H1 (cell line): Measurements from ENCODE around the gene CD244. TPM values are rescaled to one million over a fixed set of nuclear protein-coding genes. Genes with fewer than 3 reads are reported as not detected.

Experiments used
- CTCF ChIA-PET: fragments of 300-600 bp; sonication (Branson Sonifier 250); formaldehyde crosslinking; loops from one replicate; lab custom pipeline; 2021; ENCODE audit not compliant: partially characterized antibody; lab: Charles Lee
- POLR2A ChIA-PET: fragments of 300-600 bp; sonication (Branson Sonifier 250); formaldehyde crosslinking; loops from one replicate; lab custom pipeline; 2021; ENCODE audit warnings: inconsistent platforms; ENCODE audit not compliant: partially characterized antibody; lab: Charles Lee
- DNase-seq, 2 experiments: peaks; one replicate each; pipeline versions ENCODE4 v3.0.0 to v3.0.0-alpha.2; 2010 to 2022; ENCODE audit warnings: low spot score in 2 of 2, low read depth in 1 of 2, mixed read lengths in 1 of 2
- FAIRE-seq: peaks from 2 replicates; lab custom pipeline; 2011; peaks lifted over from hg19 to GRCh38; lab: Jason Lieb, UNC
- H2AFZ ChIP-seq: 2 replicates; pipeline ENCODE4 v1.8.1; 2012; ENCODE audit warnings: low read length, inconsistent platforms
- H2AK5ac ChIP-seq: 2 replicates; pipeline ENCODE4 v1.6.1; 2013; ENCODE audit warnings: low read depth, low read length
- H2BK120ac ChIP-seq: replicated peaks from 2 replicates; pipeline ENCODE3; 2013; ENCODE audit warnings: low read depth, low read length, inconsistent platforms
- H2BK12ac ChIP-seq: 2 replicates; pipeline ENCODE4 v1.6.1; 2013; ENCODE audit warnings: low read depth, low read length
- H2BK15ac ChIP-seq: 2 replicates; pipeline ENCODE4 v1.6.1; 2013; ENCODE audit warnings: low read length
- H2BK20ac ChIP-seq: 2 replicates; pipeline ENCODE4 v1.6.1; 2013; ENCODE audit warnings: low read length
- H2BK5ac ChIP-seq: 2 replicates; pipeline ENCODE4 v1.6.1; 2013; ENCODE audit warnings: low read depth, low read length
- H3K14ac ChIP-seq: 2 replicates; pipeline ENCODE4 v1.6.1; 2013; ENCODE audit warnings: inconsistent platforms; ENCODE audit not compliant: insufficient read length
- H3K18ac ChIP-seq: 2 replicates; pipeline ENCODE4 v1.6.1; 2013; ENCODE audit warnings: low read length; ENCODE audit errors: extremely low read depth
- H3K23ac ChIP-seq: 2 replicates; pipeline ENCODE4 v1.6.1; 2013; ENCODE audit warnings: inconsistent platforms; ENCODE audit not compliant: insufficient read length
- H3K23me2 ChIP-seq: 2 replicates; pipeline ENCODE4 v1.6.1; 2013; ENCODE audit warnings: low read depth, low read length
- H3K27ac ChIP-seq: 2 replicates; pipeline ENCODE4 v1.6.1; 2011; ENCODE audit warnings: low read depth, low read length, inconsistent platforms
- H3K27me3 ChIP-seq, 4 experiments: replicated peaks in 1 of 4; 1 replicate in 1 of 4; 2 replicates in 3 of 4; pipeline versions ENCODE4 v1.6.1 to v1.8.1; 2011 to 2013; ENCODE audit warnings: low read length in 3 of 4, mild to moderate bottlenecking in 3 of 4, inconsistent platforms in 2 of 4, mixed read lengths in 2 of 4, moderate library complexity in 1 of 4; ENCODE audit not compliant: control insufficient read depth in 3 of 4, insufficient read depth in 3 of 4; ENCODE audit errors: extremely low read depth in 1 of 4
- H3K36me3 ChIP-seq, 4 experiments: 2 replicates each; pipeline versions ENCODE4 v1.6.1 to v1.8.1; 2011 to 2013; ENCODE audit warnings: mild to moderate bottlenecking in 4 of 4, low read length in 3 of 4, moderate library complexity in 2 of 4, control low read depth in 1 of 4, inconsistent platforms in 1 of 4; ENCODE audit not compliant: insufficient read depth in 4 of 4, control insufficient read depth in 2 of 4
- H3K4ac ChIP-seq: replicated peaks from 2 replicates; pipeline ENCODE3; 2013; ENCODE audit warnings: low read length, low read depth, mixed read lengths, inconsistent platforms; ENCODE audit not compliant: insufficient read length
- H3K4me1 ChIP-seq, 4 experiments: replicated peaks in 1 of 4; 1 replicate in 1 of 4; 2 replicates in 3 of 4; pipeline versions ENCODE4 v1.6.1 to v1.8.1; 2011 to 2013; ENCODE audit warnings: low read length in 3 of 4, inconsistent platforms in 2 of 4, mixed read lengths in 1 of 4; ENCODE audit not compliant: insufficient read depth in 4 of 4, control insufficient read depth in 3 of 4
- H3K4me2 ChIP-seq, 2 experiments: 2 replicates each; pipeline versions ENCODE4 v1.6.1 to v1.8.1; 2011 to 2013; ENCODE audit warnings: low read depth in 2 of 2, low read length in 2 of 2, control low read depth in 1 of 2, inconsistent platforms in 1 of 2, mild to moderate bottlenecking in 1 of 2; ENCODE audit not compliant: insufficient read depth in 1 of 2
- H3K4me3 ChIP-seq, 4 experiments: fragments of 200-600, 300-600 bp in 1 of 4; sonication (generic), shearing (Covaris generic), sonication (Bioruptor Twin) in 1 of 4; 2 replicates each; pipeline versions ENCODE4 v1.5.1 to v1.8.1; 2011 to 2016; ENCODE audit warnings: low read length in 4 of 4, low read depth in 3 of 4, control low read depth in 2 of 4, inconsistent platforms in 2 of 4, mild to moderate bottlenecking in 2 of 4, mixed read lengths in 1 of 4, moderate library complexity in 1 of 4; ENCODE audit not compliant: insufficient read depth in 2 of 4; ENCODE audit errors: extremely low read depth in 1 of 4
- H3K56ac ChIP-seq: replicated peaks from 2 replicates; pipeline ENCODE3; 2013; ENCODE audit warnings: low read depth, mild to moderate bottlenecking, mixed read lengths, low read length, inconsistent platforms; ENCODE audit not compliant: insufficient read length
- H3K79me1 ChIP-seq: 2 replicates; pipeline ENCODE4 v1.6.1; 2013; ENCODE audit warnings: low read depth, low read length, control low read depth
- H3K79me2 ChIP-seq, 2 experiments: 2 replicates each; pipeline versions ENCODE4 v1.6.1 to v1.8.1; 2012 to 2013; ENCODE audit warnings: low read length in 2 of 2, mild to moderate bottlenecking in 2 of 2, inconsistent platforms in 1 of 2; ENCODE audit not compliant: insufficient read depth in 2 of 2, control insufficient read depth in 1 of 2
- H3K9ac ChIP-seq, 4 experiments: replicated peaks in 1 of 4; 1 replicate in 1 of 4; 2 replicates in 3 of 4; pipeline versions ENCODE4 v1.6.1 to v1.8.1; 2011 to 2013; ENCODE audit warnings: low read depth in 3 of 4, low read length in 3 of 4, control low read depth in 2 of 4, mild to moderate bottlenecking in 2 of 4, moderate library complexity in 2 of 4, inconsistent platforms in 1 of 4; ENCODE audit errors: extremely low read depth in 1 of 4
- H3K9me3 ChIP-seq, 2 experiments: 2 replicates each; pipeline versions ENCODE4 v1.6.1 to v1.8.1; 2012 to 2013; ENCODE audit warnings: mild to moderate bottlenecking in 2 of 2, moderate library complexity in 2 of 2, control low read depth in 1 of 2, inconsistent platforms in 1 of 2, low read depth in 1 of 2, low read length in 1 of 2, mixed read lengths in 1 of 2; ENCODE audit not compliant: insufficient read depth in 2 of 2
- H4K20me1 ChIP-seq, 2 experiments: replicated peaks in 1 of 2; 2 replicates each; pipeline versions ENCODE3 to v1.8.1; 2011 to 2013; ENCODE audit warnings: inconsistent platforms in 2 of 2, low read length in 2 of 2, mild to moderate bottlenecking in 1 of 2; ENCODE audit not compliant: insufficient read depth in 2 of 2, control insufficient read depth in 1 of 2
- H4K5ac ChIP-seq: 2 replicates; pipeline ENCODE4 v1.6.1; 2013; ENCODE audit warnings: low read length, low read depth, mixed read lengths, inconsistent platforms; ENCODE audit not compliant: insufficient read length
- H4K8ac ChIP-seq: 2 replicates; pipeline ENCODE4 v1.8.0; 2013; ENCODE audit warnings: mild to moderate bottlenecking, moderate library complexity, low read length, inconsistent platforms; ENCODE audit not compliant: insufficient read depth; ENCODE audit errors: extremely low read depth
- H4K91ac ChIP-seq: replicated peaks from 2 replicates; pipeline ENCODE3; 2013; ENCODE audit warnings: low read length, mixed read lengths, inconsistent platforms; ENCODE audit not compliant: insufficient read length
- CREB1 ChIP-seq: IDR thresholded peaks from 2 replicates; pipeline ENCODE4 v1.6.1; 2012; ENCODE audit warnings: inconsistent platforms
- CTBP2 ChIP-seq: IDR thresholded peaks from 2 replicates; pipeline ENCODE4 v1.7.0; 2011; ENCODE audit warnings: borderline replicate concordance, mild to moderate bottlenecking, moderate library complexity, mixed read lengths, low read length; ENCODE audit not compliant: insufficient read depth, insufficient read length
- KDM1A ChIP-seq: fragments of 200-600, 300-600 bp; sonication (generic); IDR thresholded peaks from 2 replicates; pipeline ENCODE4 v1.7.1; 2016; ENCODE audit warnings: mild to moderate bottlenecking, low read length, borderline replicate concordance
- KDM4A ChIP-seq: IDR thresholded peaks from one replicate; pipeline ENCODE4 v1.7.1; 2012; ENCODE audit warnings: low read depth, mild to moderate bottlenecking, moderate library complexity, low read length, inconsistent platforms; ENCODE audit not compliant: severe bottlenecking
- NRF1 ChIP-seq: IDR thresholded peaks from 2 replicates; pipeline ENCODE4 v1.6.1; 2011; ENCODE audit warnings: mild to moderate bottlenecking, low read depth, low read length, improper control_type of control experiment
- RFX5 ChIP-seq: IDR thresholded peaks from 2 replicates; pipeline ENCODE4 v1.6.1; 2011; ENCODE audit warnings: low read depth, low read length, improper control_type of control experiment, borderline replicate concordance
- TAF7 ChIP-seq: optimal IDR thresholded peaks from 2 replicates; pipeline ENCODE3; 2011; ENCODE audit warnings: low read depth, mild to moderate bottlenecking, inconsistent platforms, low read length, moderate library complexity, borderline replicate concordance
- WGBS, 2 experiments: shearing (Covaris generic) in 1 of 2; methylation state at CpG; one replicate each; pipeline versions ENCODE4 v1.1.6 to v1.1.7; 2013 to 2015; ENCODE audit warnings: low lambda C conversion rate in 2 of 2, mixed read lengths in 2 of 2, inconsistent platforms in 1 of 2, low coverage in 1 of 2, missing lambda C conversion rate in 1 of 2; ENCODE audit not compliant: insufficient replicate concordance in 2 of 2, insufficient coverage in 1 of 2, insufficient read length in 1 of 2; ENCODE audit errors: extremely low coverage in 1 of 2, missing lambda C conversion rate in 1 of 2; 5-methylcytosine and 5-hydroxymethylcytosine counted together
- polyA plus RNA-seq, 7 experiments: library from polyadenylated mRNA; depleted of rRNA in 3 of 7; stranded (reverse) in 5 of 7; unstranded in 2 of 7; fragments of >200 nt in 5 of 7; fragments of 200-250 nt in 2 of 7; gene quantifications; 1 replicate in 5 of 7; 2 replicates in 1 of 7; 4 replicates in 1 of 7; pipeline versions ENCODE4 v1.2.1 to v1.2.3, GENCODE V29; 2011 to 2013; ENCODE audit warnings: missing spikeins in 2 of 7, mixed read lengths in 2 of 7
- total RNA-seq: library from RNA; stranded (reverse); fragmentation: NEBNext Ultra II Directional; extraction: Animal tissue kit (Norgen Biotek cat#: 25700); gene quantifications from 2 replicates; pipeline ENCODE4 v1.2.1, GENCODE V29; 2021

The CD244 gene
- total and polyA plus RNA-seq, 2 of the 8 experiments (the other 6 are each of a cell fraction or from before 2014, with no cell fraction given), result not detected

GRCh38 chr1:160800142-160800541 lies 62.5 kb downstream of the CD244 start:
- Histone ChIP-seq H3K36me3 (no peaks in the 10 kb centered on the region), H3K18ac (no peak overlapping the region), H2AFZ (no peak overlapping the region), H2AK5ac (no peak overlapping the region), H3K56ac (no peak overlapping the region), H4K91ac (no peak overlapping the region), H2BK20ac (no peak overlapping the region), H3K9ac (no peak overlapping the region), H2BK120ac (no peak overlapping the region), H3K14ac (no peak overlapping the region), H2BK5ac (no peak overlapping the region), H3K79me1 (no peaks in the 10 kb centered on the region), H3K4me2 (no peak overlapping the region), H3K79me2 (no peaks in the 10 kb centered on the region), H3K23ac (no peak overlapping the region), H3K27me3 (no peaks in the 10 kb centered on the region), H3K9me3 (no peaks in the 10 kb centered on the region), H2BK15ac (no peak overlapping the region)
- POLR2A ChIA-PET, result no interaction called here
- no peak for FAIRE-seq
- CTCF ChIA-PET, result interaction anchor here (0.7 to 1.2 kb wide), 5 partner anchors 24 to 125 kb away, joined by 3 read pairs; no protein-coding TSS in a partner anchor
- TF ChIP-seq CREB1 (no peak), KDM4A (no peak), TAF7 (no peak), RFX5 (no peak), CTBP2 (no peak), NRF1 (no peak), KDM1A (no peak)
- TF ChIP-seq, all 59 proteins: peak for 0
- Histone ChIP-seq H3K4me1 (no peaks in the 10 kb centered on the region), H3K4me3 (no peak overlapping the region), H3K27ac (no peak overlapping the region), H4K5ac (no peak overlapping the region), H4K20me1 (no peaks in the 10 kb centered on the region), H4K8ac (no peak overlapping the region), H3K23me2 (no peaks in the 10 kb centered on the region), H3K4ac (no peak overlapping the region), H2BK12ac (no peak overlapping the region)
- DNase-seq, result no peak
- 88% methylated on average over 1 of the region's 1 CpG; no CpG with 5 or more reads in 1 of the 2 experiments for WGBS, 2 experiments
